Panc1 (cell line): ENCODE results near the gene COL5A1. TPM values are rescaled to one million over a fixed set of nuclear protein-coding genes. Genes with fewer than 3 reads are reported as not detected.

ENCODE experiments used
- ATAC-seq: fragments of 200-7000 bp; cut with Tn5 transposase; 2 replicates; pipeline ENCODE4 v1.9.1; 2020; ENCODE audit warnings: mild to moderate bottlenecking, moderate library complexity
- BruUV-seq: library from RNA; stranded (reverse); fragments of 400-500 nt; replicated peaks from 2 replicates; lab custom pipeline; 2021; lab: Mats Ljungman, UMichigan
- CTCF ChIA-PET: fragments of 300-600 bp; sonication (Branson Sonifier 250); formaldehyde crosslinking; loops from one replicate; lab custom pipeline; 2022; ENCODE audit warnings: antibody characterized with exemption; lab: Charles Lee
- POLR2A ChIA-PET: fragments of 300-600 bp; sonication (Branson Sonifier 250); formaldehyde crosslinking; loops from one replicate; lab custom pipeline; 2022; ENCODE audit warnings: antibody characterized with exemption; lab: Charles Lee
- DNase-seq: peaks from one replicate; pipeline ENCODE4 v3.0.0-alpha.2; 2010; ENCODE audit warnings: low read depth, low spot score
- H3K27ac ChIP-seq: 2 replicates; pipeline ENCODE4 v1.5.1; 2011; ENCODE audit warnings: mild to moderate bottlenecking, low read length, inconsistent platforms
- H3K27me3 ChIP-seq: fragments of 200-500 bp; sonication (Bioruptor generic); 2 replicates; pipeline ENCODE4 v1.6.0; 2014; ENCODE audit warnings: low read length, inconsistent platforms; ENCODE audit not compliant: control insufficient read depth, insufficient read depth
- H3K36me3 ChIP-seq: fragments of 200-500 bp; sonication (Bioruptor generic); 2 replicates; pipeline ENCODE4 v1.5.1; 2014; ENCODE audit warnings: inconsistent platforms, mild to moderate bottlenecking, low read length, moderate library complexity; ENCODE audit not compliant: control insufficient read depth, insufficient read depth
- H3K4me1 ChIP-seq: 2 replicates; pipeline ENCODE4 v1.5.1; 2011; ENCODE audit warnings: inconsistent platforms, mild to moderate bottlenecking, low read length, moderate library complexity; ENCODE audit not compliant: control insufficient read depth, insufficient read depth
- H3K4me3 ChIP-seq, 2 experiments: 2 replicates each; pipeline ENCODE4 v1.5.1; 2011 to 2012; ENCODE audit warnings: low read depth in 2 of 2, low read length in 2 of 2, mild to moderate bottlenecking in 2 of 2, inconsistent platforms in 1 of 2, moderate library complexity in 1 of 2
- H3K9me3 ChIP-seq: fragments of 200-500 bp; sonication (Bioruptor generic); 2 replicates; pipeline ENCODE4 v1.5.1; 2014; ENCODE audit warnings: low read depth, mild to moderate bottlenecking, inconsistent platforms, low read length, moderate library complexity; ENCODE audit not compliant: control insufficient read depth, insufficient read depth
- CTCF ChIP-seq: fragments of 450-650 bp; IDR thresholded peaks from 2 replicates; pipeline ENCODE4 v1.5.1; 2017; ENCODE audit warnings: mild to moderate bottlenecking
- POLR2AphosphoS5 ChIP-seq: IDR thresholded peaks from 2 replicates; pipeline ENCODE4 v1.6.1; 2012; ENCODE audit warnings: mild to moderate bottlenecking, low read depth, low read length, moderate library complexity
- REST ChIP-seq, 2 experiments: IDR thresholded peaks; 2 replicates each; pipeline ENCODE4 v1.6.1; 2011 to 2012; ENCODE audit warnings: low read depth in 2 of 2, control low read depth in 1 of 2, low read length in 1 of 2, mild to moderate bottlenecking in 1 of 2, moderate library complexity in 1 of 2; ENCODE audit not compliant: insufficient read depth in 1 of 2
- SIN3A ChIP-seq: IDR thresholded peaks from 2 replicates; pipeline ENCODE4 v1.6.1; 2012; ENCODE audit warnings: low read depth, mild to moderate bottlenecking, low read length, moderate library complexity, borderline replicate concordance; ENCODE audit not compliant: insufficient read depth
- TCF7L2 ChIP-seq: IDR thresholded peaks from 2 replicates; pipeline ENCODE4 v1.6.1; 2011; ENCODE audit warnings: mild to moderate bottlenecking, low read depth, low read length, inconsistent platforms
- in situ Hi-C: cut with HindIII; loops from 2 replicates; pipeline ENCODE4 v1.10.0; 2016; ENCODE audit warnings: low sequenced_read_pairs, low pct_unique_long_range_greater_than_20kb
- intact Hi-C: fragments of 100-400 bp; cut with micrococcal nuclease; formaldehyde crosslinking; loops from one replicate; pipeline ENCODE4 v1.10.0; 2022; ENCODE audit not compliant: unreplicated experiment
- total RNA-seq: library from RNA; stranded (reverse); gene quantifications from one replicate; pipeline ENCODE4 v1.2.1, GENCODE V29; 2021; ENCODE audit not compliant: unreplicated experiment

Gene COL5A1
- total RNA-seq, 1 experiment from 2014 or later, result 5.7 TPM

GRCh38 chr9:134618833-134619447 is 22.7 kb upstream of the COL5A1 start:
- Histone ChIP-seq H3K9me3 (no peaks in the 10 kb centered on the region), H3K4me3 (no peak overlapping the region), H3K36me3 (no peaks in the 10 kb centered on the region), H3K27ac (no peak overlapping the region), H3K4me1 (no peaks in the 10 kb centered on the region), H3K27me3 (no peaks in the 10 kb centered on the region)
- intact Hi-C loops, result no loop called here
- DNase-seq (no peak), ATAC-seq (no peak)
- in situ Hi-C loops, result no loop called here
- ChIA-PET POLR2A (no interaction called here), CTCF (no interaction called here)
- BruUV-seq, result no TSS peak
- TF ChIP-seq SIN3A, result no peak
- no peak for TF ChIP-seq REST (IDR thresholded peaks at IDR 0.05; ENCODE audit: insufficient read depth in 1 of 2, low read depth in 2 of 2, low read length in 1 of 2)
- TF ChIP-seq CTCF, result no peak
- TF ChIP-seq POLR2AphosphoS5, result no peak
- no peak for TF ChIP-seq TCF7L2

- Histone ChIP-seq H3K27me3 (no peaks in the 10 kb centered on the region), H3K4me3 (no peak overlapping the region), H3K36me3 (no peaks in the 10 kb centered on the region), H3K27ac (no peak overlapping the region), H3K4me1 (no peaks in the 10 kb centered on the region), H3K9me3 (no peaks in the 10 kb centered on the region)
- CTCF ChIA-PET, result no interaction called here
- TF ChIP-seq SIN3A (no peak), POLR2AphosphoS5 (no peak), TCF7L2 (no peak), REST (IDR thresholded peaks at IDR 0.05; ENCODE audit: insufficient read depth in 1 of 2, low read depth in 2 of 2, low read length in 1 of 2) (no peak), CTCF (no peak)
- no TSS peak for BruUV-seq
- in situ Hi-C loops, result no loop called here
- POLR2A ChIA-PET, result no interaction called here
- ATAC-seq, result no peak
- intact Hi-C loops, result no loop called here
- no peak for DNase-seq
Observed at GRCh38 chr9:134619448-134619982, 22.1 kb upstream of the COL5A1 start.
